ENCODE results near the gene MBLAC1.

MBLAC1 gene

GRCh38 chr7:100171087-100171681, 44.4 kb downstream of the MBLAC1 start:
- DNase-seq = no peak

- no peak for DNase-seq
Observed at GRCh38 chr7:100171840-100172239, 45.1 kb downstream of the MBLAC1 start.

GRCh38 chr7:100173806-100174495, 47.2 kb downstream of the MBLAC1 start:
- no peak for DNase-seq

GRCh38 chr7:100174582-100174981, 47.8 kb downstream of the MBLAC1 start:
- DNase-seq = no peak

GRCh38 chr7:100175296-100175935, 48.6 kb downstream of the MBLAC1 start:
- DNase-seq = no peak

- DNase-seq = no peak
Observed at GRCh38 chr7:100176096-100177044, 49.6 kb downstream of the MBLAC1 start.

- peak; percentile 90 for DNase-seq
Observed at GRCh38 chr7:100177045-100178001, 50.6 kb downstream of the MBLAC1 start, which contains the start of the genes GPC2 and STAG3. TSS of gene GPC2 (minus strand) at chr7:100177381. CDS start at chr7:100177199, 182 bp downstream. TSS of gene STAG3 (plus strand) at chr7:100177918. CDS start at chr7:100180557, 2,639 bp downstream.
